Stimulated activated CD8-positive, alpha-beta memory T cell treated with anti-CD3 and anti-CD28 coated beads, Interleukin-4, amount 100 ng/mL, for 1 hour (primary cell): ENCODE measurements around the gene MPHOSPH9.
A peak's percentile ranks its signal among the peaks of the same experiment; 100 is the strongest.
"Not testable (repeated sequence)": the region's sequence is repeated elsewhere in the genome, so short reads cannot be mapped to it uniquely, and the experiment has no call there.

Experiments used
- DNase-seq, 2 donors: peaks; one replicate each; pipeline ENCODE4 v3.0.0-alpha.2; 2020; ENCODE audit warnings: low read depth in 2 of 2, low spot score in 1 of 2

MPHOSPH9 gene

DNA sequence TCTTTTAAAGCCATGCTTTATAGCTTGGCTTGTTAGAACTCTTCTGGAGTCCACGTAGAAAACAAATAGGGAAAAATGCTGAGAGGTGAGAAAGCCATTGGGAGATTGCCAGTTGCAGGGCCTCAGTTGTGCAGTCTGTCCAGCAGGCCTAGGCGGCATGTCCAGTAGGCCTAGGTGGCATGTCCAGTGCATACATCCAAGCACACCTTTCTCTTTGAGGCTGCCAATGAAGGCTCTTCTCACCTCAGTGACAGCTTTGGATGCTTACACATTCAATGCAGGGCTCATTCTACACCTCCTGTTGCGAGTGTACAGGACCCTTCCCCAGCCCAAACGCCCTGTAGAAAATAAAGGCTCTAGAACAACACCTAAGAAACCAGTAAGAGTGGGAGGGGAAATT, 25.7 kb upstream of the MPHOSPH9 start:
- DNase-seq = no peak

DNA sequence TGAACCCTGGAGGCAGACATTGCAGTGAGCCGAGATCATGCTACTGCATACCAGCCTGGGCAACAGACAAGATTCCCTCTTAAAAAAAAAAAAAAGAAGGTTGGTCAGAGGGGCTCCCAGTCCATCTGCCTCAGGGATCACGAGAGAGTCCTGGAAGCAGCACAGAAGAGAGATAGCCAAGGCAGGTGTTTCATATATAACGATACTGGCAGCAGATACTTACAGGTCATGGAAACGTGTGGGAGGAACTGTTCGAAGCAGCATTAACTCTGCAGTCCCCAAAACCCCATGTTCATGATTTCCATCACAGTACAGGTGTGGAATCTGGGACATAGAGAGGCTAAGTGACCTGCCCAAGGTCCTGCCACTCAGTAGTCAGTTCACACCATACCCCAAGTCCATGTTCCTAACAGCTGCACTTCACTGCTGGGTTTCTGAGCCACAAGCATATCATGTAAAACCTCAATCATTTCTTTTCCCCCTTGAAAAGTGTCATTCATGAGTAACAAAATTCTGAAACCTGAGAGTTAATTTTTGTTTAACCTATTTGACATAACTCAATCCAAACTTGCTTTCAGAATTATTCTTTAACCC, 22.0 kb upstream of the MPHOSPH9 start:
- DNase-seq = no peak

DNA sequence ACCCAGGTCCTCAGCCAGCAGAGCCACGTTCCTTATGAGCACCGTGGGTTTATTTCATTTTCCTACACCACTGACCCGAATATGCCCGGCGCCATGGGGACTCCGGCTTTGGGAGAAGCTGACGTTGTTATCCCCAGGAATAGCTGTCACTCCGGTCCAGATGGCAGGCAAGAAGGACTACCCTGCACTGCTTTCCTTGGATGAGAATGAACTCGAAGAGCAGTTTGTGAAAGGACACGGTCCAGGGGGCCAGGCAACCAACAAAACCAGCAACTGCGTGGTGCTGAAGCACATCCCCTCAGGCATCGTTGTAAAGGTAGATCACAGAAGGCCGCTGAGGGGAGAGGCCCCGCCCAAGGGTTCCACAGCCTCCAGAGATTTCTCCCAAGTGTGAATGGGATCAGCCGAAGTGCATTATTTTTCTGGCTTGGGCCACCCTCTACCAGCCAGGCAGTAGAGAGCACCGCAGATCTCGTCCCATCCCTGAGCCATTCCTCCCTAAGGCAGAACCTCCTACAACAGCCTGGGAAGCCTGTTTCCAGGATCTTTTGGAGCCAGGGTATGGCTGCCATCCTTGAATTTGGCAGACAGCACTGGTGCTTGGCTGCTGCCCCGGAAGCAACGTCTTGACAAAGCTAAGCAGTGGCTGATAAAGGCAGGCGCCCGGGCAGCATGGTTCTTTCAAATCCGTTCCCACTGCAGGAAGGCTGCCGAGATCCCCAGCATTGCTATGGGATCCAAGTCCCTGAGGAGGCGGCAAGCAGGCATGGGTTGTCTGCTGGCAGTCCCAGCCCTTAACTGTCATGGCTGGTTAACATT, 20.9 kb upstream of the MPHOSPH9 start:
- DNase-seq = no peak

DNA sequence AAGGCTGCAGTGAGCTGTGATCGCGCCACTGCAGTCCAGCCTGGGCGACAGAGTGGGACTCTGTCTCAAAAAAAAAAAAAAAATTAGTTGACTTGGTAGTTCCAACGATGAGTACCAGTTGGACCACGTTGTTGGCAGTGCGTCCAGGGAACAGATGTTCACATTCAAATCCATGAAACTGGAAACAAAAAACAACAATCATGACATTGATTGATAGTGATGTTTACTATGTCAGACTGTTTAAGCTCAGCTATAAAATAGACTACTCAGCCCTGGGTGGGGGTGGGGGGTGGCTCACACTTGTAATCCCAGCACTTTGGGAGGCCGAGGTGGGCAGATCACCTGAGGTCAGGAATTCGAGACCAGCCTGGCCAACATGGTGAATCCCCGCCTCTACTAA, 19.4 kb upstream of the MPHOSPH9 start:
- DNase-seq = not testable (repeated sequence)

DNA sequence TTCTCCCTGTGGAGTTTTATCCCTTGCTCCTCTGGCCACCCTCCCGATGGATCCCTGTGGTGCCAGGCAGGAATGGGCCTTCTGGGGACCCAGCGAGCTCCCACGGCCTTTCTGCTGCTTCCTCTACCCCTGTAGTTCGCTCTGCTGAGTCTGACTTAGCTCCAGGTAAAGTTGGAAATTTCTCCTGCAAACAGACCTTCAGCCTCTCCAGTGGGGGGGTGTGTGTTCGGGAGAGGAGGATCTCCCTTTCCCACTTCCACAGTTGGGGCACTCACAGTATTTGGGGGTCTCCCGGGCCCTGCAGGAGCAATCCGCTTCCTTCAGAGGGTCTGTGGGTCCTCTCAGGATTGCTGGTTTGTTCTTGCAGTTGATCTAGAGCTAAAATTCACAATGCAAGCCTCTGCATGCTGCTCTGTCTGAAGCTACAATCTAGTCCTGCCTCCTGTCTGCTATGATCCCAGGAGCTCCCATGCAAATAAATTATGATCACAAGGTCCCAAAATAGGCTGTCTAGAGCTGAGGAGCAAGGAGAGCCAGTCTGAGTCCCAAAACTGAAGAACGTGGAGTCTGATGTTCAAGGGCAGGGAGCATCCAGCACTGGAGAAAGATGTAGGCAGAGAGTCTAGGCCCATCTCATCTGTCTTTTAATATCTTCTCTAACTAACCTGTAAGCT, 18.6 kb upstream of the MPHOSPH9 start:
- no peak for DNase-seq

DNA sequence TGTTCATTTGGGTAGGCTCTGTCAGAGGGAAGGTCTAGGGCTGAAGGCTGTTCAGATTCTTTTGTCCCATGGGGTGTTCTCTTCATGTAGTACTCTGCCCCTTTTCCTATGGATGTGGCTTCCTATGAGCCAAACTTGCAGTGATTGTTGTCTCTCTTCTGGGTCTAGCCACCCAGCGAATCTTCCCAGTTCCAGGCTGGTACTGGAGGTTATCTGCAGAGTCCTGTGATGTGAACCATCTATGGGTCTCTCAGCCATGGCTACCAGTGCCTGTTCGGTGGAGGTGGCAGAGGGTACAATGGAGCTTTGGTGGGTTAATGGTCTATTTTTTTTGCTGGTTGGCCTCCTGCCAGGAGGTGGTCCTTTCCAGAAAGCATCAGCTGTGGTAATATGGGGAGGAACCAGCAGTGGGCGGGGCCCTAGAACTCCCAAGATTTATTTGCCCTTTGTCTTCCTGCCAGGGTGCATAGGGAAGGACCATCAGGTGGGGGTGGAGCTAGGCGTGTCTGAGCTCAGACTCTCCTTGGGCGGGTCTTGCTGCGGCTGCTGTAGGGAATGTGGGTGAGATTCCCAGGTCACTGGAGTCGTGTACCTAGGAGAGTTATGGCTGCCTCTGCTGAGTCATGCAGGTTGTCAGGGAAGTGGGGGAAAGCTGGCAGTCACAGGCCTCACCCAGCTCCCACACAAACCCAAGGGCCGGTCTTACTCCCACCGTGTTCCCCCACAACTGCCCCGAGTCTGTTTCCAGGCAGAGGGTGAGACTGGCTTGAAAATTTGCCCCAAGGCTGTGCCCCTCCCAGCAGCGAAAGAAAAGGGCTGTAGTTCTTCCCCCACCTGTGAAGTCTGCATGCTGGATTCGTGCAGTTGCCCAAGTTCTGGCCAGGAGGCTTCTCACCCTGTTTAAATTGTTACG, 17.8 kb upstream of the MPHOSPH9 start:
- DNase-seq = no peak

DNA sequence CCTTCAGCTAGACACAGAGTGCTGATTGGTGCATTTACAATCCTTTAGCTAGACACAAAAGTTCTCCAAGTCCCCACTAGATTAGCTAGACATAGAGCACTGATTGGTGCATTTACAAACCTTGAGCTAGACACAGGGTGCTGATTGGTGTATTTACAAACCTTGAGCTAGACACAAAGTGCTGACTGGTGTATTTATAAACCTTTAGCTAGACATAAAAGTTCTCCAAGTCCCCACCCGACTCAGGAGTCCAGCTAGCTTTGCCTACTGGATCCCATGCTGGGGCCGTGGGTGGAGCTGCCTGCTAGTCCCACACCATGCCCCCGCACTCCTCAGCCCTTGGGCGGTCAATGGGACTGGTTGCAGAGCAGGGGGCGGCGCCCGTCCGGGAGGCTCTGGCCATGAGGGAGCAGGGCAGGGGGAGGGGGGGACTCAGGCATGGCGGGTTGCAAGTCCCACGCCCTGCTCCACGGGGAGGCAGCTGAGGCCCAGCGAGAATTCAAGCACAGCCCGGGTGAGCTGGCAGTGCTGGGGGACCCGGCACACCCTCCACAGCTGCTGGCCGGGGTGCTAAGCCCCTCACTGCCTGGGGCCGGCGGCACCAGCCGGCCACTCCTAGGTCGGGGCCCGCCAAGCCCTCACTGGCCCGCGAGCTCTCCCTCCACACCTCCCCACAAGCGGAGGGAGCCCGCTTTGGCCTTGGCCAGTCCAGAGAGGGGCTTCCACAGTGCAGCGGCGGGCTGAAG, 16.2 kb upstream of the MPHOSPH9 start:
- not testable (repeated sequence) for DNase-seq

DNA sequence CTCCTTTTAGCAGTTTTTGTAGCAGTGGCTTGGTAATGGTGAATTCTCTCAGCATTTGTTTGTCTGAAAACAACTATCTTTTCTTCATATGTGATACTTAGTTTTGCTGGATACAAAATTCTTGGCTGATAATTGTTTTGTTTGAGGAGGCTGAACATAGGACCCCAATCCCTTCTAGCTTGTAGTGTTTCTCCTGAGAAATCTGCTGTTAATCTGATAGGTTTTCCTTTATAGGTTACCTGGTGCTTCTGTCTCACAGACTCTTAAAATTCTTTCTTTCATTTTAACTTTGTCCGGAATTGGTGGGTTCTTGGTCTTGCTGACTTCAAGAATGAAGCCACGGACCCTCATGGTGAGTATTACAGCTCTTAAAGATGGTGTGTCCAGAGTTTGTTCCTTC, 15.2 kb upstream of the MPHOSPH9 start:
- not testable (repeated sequence) for DNase-seq

DNA sequence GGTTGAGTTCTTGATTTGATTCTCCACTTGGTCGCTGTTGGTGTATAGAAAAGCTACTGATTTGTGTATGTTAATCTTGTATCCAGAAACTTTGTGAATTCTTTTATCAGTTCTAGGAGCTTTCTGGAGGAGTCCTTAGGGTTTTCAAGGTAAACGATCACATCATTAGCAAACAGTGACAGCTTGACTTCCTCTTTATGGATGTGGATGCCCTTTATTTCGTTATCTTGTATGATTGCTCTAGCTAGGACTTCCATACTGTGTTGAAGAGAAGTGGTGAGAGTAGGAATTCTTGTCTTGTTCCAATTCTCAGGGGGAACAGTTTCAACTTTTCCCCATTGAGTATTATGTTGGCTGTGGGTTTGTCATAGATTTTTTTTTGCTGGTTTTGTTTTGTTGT, 12.7 kb upstream of the MPHOSPH9 start:
- no peak for DNase-seq

DNA sequence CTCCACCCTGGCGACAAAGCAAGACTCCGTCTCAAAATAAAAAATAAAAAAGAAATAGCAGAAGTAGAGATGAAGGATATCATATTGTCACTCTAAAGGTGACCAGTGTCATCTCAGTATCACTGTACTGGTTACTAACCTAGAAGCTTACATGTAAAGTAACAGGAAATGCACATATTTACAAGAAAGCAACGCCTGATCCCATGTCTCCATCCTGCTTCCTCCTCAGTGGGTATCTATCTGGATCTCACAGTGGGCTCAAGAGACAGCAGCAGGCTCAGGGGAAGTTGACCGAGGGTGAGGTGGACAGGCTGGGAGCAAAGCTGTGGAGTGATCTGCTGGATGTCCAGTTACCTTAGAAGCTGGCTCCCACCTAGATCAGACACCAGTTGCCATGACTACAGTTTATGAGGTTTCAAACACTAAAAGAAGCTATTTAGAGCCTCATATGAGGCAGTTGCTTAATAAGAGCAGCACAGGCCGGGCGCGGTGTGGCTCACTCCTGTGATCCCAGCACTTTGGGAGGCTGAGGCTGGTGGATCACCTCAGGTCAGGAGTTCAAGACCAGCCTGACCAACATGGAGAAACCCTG, 10.8 kb upstream of the MPHOSPH9 start:
- no peak for DNase-seq

DNA sequence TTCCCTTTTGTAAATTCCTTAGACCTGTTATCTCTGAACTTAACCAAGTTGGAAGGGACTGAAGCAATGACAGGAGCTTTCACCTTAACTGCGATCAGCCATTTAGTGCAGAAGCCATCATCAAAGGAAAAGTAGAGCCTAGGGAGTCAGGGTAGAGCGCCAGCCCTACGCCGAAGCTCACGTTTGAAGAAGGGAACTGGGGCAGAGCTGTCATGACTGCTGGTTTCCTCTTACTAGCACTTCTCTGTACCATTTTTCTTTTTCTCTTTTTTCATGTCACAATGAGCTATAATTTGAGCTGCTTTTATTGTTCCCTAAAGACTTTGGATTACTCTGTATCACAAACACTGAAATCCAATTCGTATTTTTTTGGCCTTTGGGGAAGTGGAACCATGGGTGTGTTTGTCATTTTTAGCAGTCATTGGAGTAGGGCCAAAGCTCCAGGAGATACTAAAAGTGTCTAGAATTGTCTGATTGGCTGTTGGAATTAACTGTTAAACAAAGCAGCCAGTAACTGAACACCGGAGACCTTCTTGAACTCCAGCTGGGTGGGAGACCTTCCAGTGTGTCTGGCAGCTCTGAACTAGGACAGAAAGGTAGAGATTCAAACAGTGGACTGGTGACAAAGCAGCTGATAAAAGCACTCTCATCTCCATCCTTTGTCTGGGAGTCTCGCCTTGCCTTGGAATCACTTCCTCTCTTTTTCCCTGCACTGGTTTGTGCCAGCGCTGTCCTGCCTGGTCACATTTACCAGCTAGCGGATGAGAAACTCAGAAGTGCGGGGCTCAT, 9.4 kb upstream of the MPHOSPH9 start:
- DNase-seq = no peak

DNA sequence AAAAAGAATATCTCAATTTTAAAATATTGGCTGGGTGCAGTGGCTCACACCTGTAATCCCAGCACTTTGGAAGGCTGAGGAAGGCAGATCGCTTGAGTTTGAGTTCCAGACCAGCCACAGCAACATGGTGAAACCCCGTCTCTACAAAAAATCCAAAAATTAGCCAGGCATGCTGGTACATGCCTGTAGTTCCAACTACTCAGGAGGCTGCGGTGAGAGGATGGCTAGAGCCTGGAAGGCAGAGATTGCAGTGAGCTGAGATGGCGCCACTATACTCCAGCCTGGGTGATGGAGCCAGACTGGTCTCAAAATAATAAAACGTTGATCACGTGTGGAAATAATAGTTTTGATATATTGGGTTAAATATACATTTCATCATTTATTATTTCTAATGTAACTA, 6.0 kb upstream of the MPHOSPH9 start:
- DNase-seq = no peak

DNA sequence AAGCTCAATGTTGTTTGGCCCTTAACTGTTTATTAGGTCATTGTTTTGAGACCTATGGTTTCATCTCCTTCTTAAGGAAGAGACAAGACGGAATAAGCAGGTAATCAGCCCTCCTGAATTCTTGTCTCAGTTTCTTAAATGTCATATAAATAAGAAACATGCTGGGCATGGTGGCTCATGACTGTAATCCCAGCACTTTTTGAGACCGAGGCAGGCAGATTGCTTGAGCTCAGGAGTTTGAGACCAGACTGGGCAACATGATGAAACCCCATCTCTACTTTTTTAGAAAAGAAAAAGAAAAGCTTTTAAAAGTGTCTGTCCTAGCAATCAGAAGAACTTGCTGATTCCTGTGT, 5.4 kb upstream of the MPHOSPH9 start:
- DNase-seq = no peak

DNA sequence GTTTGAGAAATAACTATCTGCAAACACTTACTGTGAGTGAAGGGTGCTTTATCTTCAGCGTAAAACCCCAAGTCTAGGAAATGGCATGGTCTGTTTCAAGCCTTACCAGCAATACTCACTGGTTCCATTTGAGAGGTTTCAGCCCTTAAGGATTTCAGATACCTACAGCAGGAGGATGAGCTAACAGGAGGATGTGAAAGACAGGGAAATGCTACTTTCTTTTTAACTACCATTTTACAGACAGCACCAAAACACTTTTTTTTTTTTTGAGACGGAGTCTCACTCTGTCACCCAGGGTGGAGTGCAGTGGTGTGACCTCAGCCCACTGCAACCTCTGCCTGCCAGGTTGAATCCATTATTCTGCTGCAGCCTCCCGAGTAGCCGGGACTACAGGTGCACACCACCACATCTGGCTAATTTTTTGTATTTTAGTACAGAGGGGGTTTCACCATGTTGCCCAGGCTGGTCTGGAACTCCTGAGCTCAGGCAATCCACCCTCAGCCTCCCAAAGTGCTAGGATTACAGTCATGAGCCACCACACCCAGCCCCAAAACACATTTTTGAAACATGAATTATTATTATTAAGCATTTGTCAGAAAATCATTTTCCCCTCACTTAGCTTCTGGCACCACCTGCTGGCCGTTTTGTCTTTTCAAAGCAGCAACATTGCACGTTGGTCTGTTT, 4.8 kb upstream of the MPHOSPH9 start:
- DNase-seq = peak; percentile 50 to 56

DNA sequence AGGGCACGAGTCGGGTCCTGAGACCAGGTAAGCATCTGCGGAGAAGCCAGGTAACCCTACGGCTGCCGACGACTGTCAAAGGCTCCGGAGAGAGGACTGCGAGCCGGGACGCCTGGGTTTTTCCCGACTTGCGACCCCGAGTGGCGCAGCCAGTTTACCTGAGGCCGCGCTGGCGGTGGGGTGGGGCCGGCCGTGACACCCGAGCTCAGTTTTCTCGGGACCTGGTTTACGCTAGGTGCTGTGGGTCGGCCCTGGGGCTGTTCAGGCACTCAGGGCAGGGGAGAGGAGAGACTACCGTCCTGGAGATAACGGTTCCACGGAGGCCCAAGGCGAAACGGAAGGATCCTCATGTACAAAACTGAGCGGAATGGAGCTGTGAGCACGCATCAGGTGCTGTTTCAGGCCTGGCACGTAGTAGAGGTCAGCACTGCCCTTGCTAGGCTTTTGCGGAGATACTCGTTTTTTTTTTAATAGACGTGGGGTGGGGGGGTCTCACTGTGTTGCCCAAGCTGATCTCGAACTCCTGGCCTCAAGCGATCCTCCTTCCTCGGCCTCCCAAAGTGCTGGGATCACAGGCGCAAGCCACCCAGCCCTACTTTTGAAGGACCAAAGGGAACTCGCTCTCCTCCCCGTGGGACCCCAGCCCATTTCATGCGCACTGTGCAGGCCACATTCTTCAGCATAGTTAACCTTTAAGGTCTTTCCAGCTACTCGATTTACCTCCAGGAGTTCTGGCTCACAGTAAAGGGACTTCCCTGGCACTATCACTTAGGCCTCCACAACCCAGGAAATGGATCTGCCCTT, 766 bp upstream of the MPHOSPH9 start:
- no peak for DNase-seq

DNA sequence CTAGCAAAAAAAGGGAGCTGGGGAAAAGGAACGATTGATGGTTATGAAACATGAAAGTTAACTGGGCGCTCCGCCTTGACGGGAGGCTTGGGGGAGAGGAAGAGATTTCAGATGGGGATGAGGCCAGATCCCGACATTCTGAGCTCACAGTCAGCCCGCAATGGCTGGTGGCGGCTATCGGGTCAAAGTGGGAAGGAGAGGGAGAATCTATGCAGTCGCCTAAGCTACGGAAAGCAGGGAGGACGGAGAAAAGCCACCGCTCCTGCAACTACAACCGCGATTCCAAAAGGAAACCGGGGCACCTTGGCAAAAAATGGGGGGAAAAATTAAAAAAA, 502 bp downstream of the MPHOSPH9 start:
- DNase-seq = no peak

DNA sequence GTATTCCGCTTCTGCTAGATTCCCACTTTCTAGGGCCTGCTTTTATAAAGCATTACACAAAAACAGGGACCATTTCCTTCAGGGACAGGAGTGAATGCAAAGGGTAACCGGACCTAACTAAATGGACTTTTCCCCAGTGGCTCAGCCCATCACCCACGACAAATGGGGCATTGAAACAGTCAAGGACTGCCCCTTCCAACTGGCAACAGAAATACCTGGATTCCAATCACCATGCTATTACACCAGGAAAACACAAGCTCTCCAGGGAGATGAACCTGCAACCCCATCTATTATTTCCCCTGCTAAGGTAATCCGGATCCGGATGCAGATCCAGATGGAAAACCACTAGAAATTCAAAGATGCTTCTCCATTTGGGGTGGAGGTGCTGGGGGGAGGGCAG, 1.0 kb downstream of the MPHOSPH9 start:
- DNase-seq = no peak

DNA sequence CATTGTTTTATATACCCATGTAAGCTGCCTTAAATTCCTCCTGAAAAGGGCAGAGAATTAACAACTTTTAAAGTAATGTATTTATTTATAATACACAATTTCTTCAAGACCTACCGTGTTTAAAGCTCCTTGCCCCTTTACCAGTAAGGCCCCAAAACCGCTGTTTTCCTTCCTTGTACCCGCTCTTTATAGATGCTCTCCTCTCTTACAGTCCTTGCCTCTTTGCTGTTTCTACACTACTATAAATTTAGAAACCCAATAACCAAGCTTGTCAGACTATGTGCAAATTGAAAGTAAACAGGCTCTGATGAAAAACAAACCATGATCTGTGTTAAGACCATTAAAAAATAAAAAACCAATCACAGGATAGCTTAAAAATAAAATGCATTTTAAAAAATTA, 3.9 kb downstream of the MPHOSPH9 start:
- DNase-seq = no peak
